Epithelial cell of esophagus (primary cell): Measurements from ENCODE around the gene FTO.

ENCODE experiments used
- DNase-seq: peaks from one replicate; pipeline ENCODE4 v3.0.0; 2010; ENCODE audit warnings: low read depth
- H3K4me3 ChIP-seq: 2 replicates; pipeline ENCODE4 v1.5.1; 2011; ENCODE audit warnings: mild to moderate bottlenecking, low read length, control low read depth
- TF ChIP-seq, protein P1 (sequence below): IDR thresholded peaks from 2 replicates; pipeline ENCODE4 v1.5.1; 2011; ENCODE audit warnings: low read depth, mild to moderate bottlenecking, low read length, control low read depth, inconsistent platforms; ENCODE audit not compliant: insufficient read depth; ENCODE audit errors: missing control alignments

FTO gene

DNA sequence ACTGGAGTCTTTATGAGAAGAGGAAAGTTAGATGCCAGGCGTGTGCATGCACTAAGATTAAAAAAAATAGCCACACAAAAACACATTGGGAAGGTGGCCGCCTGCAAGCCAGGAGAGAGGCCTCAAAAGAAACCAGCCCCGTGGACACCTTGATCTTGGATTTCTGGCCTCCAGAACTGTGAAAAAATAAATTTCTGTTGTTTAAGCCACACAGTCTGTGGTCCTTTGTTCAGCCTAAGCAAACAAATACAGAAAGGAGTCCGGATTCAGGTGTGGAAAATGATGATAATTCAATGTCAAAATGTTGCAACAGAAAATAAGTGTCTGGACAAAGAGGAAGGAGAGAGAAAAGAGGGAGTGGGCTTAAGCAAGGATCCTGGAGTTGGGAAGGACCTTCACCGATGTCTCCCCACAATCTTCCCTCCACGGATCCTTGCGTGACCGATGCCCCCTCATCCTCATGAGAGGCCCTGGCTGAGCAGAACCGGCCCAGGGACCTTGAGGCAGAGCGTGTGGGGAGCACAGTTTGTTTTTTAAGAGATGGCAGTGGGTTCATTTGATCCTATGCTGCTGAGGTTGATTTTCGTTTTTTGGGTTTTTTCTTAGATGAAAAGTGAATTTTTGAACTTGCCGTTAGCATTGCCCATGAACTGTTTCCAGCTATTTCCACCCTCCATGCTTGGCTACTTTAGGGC lies 449.4 kb downstream of the FTO start:
- TF ChIP-seq, protein P1, sequence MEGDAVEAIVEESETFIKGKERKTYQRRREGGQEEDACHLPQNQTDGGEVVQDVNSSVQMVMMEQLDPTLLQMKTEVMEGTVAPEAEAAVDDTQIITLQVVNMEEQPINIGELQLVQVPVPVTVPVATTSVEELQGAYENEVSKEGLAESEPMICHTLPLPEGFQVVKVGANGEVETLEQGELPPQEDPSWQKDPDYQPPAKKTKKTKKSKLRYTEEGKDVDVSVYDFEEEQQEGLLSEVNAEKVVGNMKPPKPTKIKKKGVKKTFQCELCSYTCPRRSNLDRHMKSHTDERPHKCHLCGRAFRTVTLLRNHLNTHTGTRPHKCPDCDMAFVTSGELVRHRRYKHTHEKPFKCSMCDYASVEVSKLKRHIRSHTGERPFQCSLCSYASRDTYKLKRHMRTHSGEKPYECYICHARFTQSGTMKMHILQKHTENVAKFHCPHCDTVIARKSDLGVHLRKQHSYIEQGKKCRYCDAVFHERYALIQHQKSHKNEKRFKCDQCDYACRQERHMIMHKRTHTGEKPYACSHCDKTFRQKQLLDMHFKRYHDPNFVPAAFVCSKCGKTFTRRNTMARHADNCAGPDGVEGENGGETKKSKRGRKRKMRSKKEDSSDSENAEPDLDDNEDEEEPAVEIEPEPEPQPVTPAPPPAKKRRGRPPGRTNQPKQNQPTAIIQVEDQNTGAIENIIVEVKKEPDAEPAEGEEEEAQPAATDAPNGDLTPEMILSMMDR = no peak
- no peak overlapping the region for H3K4me3 ChIP-seq
- no peak for DNase-seq

DNA sequence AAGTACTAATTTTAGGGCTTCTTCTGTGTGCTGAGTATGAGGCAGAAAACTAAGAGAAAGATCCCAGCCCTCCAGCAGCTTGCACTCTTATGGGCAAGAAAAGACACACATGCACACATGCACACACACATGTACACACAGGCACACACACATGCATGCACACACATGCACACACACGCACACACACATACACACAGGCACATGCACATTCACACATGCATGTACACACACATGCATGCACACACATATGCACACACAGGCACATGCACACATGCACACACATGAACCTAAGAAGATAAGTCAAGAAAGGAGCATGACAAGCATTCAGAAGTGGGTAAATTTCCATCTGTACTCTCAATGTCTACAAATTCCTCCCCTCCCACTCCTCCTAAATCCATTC lies 452.4 kb downstream of the FTO start:
- no peak for DNase-seq
- TF ChIP-seq, protein P1 = no peak
- H3K4me3 ChIP-seq = no peak overlapping the region

DNA sequence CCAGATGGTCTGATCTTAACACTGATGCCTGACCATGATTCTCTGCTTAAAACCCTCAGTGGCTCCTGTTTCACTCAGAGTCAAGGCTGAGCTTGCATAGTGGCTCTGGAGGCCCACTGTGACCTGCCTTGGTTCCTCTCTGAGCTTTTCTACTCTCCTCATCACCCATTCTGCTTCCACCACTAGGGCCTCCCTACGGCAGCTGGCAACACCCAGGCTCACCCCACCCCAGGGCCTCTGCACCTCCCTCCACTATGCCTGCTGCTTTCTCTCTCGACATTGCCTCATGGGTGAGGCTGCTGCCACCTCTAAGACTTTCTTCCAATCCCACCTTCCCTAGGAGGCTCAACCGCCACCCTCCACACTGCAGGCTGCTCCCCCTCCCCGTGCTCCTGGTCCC lies 455.0 kb downstream of the FTO start:
- TF ChIP-seq, protein P1 = no peak
- no peak overlapping the region for H3K4me3 ChIP-seq
- no peak for DNase-seq

DNA sequence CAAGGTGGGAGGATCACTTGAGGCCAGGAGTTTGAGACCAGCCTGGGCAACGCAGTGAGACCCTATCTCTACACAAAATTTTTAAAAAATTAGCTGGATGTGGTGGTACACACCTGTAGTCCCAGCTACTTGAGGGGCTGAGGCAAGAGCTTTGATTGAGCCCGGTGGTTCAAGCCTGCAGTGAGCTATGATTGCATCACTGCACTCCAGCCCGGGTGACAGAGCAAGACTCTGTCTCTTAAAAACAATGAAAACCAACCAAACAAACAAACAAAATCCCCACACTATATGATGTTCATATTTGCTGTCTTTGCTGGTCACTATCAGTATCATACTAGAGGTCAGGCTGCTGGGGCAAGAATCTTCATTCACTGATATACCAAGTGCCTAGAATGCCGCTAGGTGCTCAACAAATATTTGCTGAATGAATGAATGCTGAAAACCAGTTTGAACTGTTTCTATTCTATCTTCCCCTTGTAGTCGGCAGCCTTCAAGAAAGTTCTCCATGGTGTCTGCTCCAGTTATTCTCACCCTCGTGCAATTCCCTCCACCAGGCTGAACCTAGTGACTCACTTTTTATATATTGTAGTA lies 455.6 kb downstream of the FTO start:
- H3K4me3 ChIP-seq = no peak overlapping the region
- TF ChIP-seq, protein P1 = no peak
- no peak for DNase-seq

DNA sequence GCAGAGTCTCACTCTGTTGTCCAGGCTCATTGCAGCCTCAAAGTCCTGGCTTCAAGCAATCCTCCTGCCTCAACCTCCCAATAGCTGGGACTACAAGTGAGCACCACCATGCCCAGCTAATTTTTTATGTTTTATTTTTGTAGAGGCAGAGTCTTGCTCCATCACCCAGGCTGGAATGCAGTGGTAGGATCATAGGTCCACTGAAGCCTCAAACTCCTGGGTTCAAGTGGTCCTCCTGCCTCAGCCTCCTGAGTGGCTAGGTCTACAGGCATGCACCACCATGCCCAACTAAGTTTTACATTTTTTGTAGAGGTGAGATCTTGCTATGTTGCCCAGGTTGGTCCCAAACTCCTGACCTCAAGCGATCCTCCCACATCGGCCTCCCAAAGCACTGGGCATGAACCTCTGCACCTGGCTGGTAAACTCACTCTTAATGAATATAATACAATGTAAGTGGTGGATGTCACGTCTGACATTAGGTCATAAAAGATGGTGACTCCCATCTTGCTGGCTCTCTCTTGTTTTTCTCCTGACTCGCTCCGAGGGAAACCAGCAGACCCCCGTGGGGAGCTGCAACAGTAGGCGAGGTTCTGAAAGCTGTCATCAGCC lies 456.4 kb downstream of the FTO start:
- TF ChIP-seq, protein P1 = no peak
- no peak overlapping the region for H3K4me3 ChIP-seq
- no peak for DNase-seq

DNA sequence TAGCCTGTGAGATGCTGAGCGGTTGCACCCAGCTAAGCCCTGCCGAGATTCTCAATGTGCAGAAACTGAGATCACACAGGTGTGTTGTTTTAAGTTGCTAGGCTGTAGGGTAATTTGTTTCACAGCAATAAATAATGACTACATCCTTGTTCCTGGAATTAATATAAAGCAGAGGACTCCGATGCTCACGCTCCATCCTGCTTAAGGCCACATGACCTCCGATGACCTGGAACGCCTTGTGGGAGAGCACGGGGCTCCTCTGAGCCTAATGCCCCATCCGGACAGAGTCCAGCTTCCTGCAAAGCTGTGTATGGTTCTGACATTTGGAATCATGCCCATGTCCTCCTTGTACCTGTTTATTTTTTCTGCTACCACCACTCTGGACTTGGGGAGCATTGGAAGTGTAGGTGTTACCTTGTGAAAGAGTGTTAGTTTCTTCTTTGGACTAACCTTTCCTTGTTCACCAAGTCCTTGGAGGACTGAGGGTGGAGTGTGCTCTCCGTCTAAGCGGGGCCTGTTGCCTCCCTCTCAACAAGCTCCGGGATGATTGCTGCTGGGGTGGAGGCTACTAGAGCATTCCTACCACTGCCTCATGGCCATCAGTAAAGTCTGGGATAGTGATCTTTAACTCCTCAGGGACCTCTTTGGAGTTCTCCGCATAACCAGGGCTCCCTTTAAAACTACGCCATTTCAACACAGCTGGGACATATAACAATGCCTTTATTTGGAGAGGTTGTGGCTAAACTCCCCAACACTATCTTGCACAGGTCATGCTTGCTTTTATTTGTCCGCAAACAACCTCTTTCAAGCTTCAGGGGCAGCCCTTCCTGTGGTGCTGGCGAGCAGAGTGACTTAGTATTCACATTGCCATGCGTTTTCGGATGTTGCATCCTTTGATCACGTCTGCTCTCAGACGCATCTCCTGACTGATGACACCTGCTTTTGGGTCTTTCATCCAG lies 457.3 kb downstream of the FTO start:
- TF ChIP-seq, protein P1 = no peak
- no peak for DNase-seq
- no peak overlapping the region for H3K4me3 ChIP-seq
